OCI-LY3 (cell line): Measurements from ENCODE around the gene SPTBN4.
"Not testable (repeated sequence)": the region's sequence is repeated elsewhere in the genome, so short reads cannot be mapped to it uniquely, and the experiment has no call there.

ENCODE experiments used
- H2AFZ ChIP-seq: fragments of 200-600, 300-600 bp; shearing (Covaris generic); 2 replicates; pipeline ENCODE4 v1.6.0; 2014; ENCODE audit warnings: antibody characterized with exemption, low read depth, low read length
- H3K27ac ChIP-seq: fragments of 200-600, 300-600 bp; sonication (generic); 2 replicates; pipeline ENCODE4 v1.5.1; 2014; ENCODE audit warnings: mild to moderate bottlenecking, low read length, moderate library complexity, mixed read lengths
- H3K27me3 ChIP-seq: fragments of 200-600, 300-600 bp; sonication (generic); 2 replicates; pipeline ENCODE4 v1.6.1; 2014; ENCODE audit warnings: low read depth, low read length, mixed read lengths
- H3K36me3 ChIP-seq: fragments of 200-600, 300-600 bp; sonication (generic); replicated peaks from 2 replicates; pipeline ENCODE3; 2014; ENCODE audit warnings: low read depth, low read length, mixed read lengths
- H3K4me1 ChIP-seq: fragments of 300-600, 200-600 bp; sonication (generic); 2 replicates; pipeline ENCODE4 v1.6.1; 2014; ENCODE audit warnings: low read length, mixed read lengths
- H3K4me2 ChIP-seq: fragments of 200-600, 300-600 bp; sonication (generic); 2 replicates; pipeline ENCODE4 v1.6.1; 2014; ENCODE audit warnings: low read length, mixed read lengths
- H3K4me3 ChIP-seq: fragments of 300-600, 200-600 bp; sonication (generic); 2 replicates; pipeline ENCODE4 v1.5.1; 2014; ENCODE audit warnings: antibody characterized with exemption, mild to moderate bottlenecking, low read length, moderate library complexity
- H3K79me2 ChIP-seq: fragments of 300-600, 200-600 bp; shearing (Covaris generic); 2 replicates; pipeline ENCODE4 v1.6.1; 2014; ENCODE audit warnings: mild to moderate bottlenecking, low read length, mixed read lengths
- H3K9ac ChIP-seq: fragments of 300-600, 200-600 bp; shearing (Covaris generic); 2 replicates; pipeline ENCODE4 v1.6.0; 2014; ENCODE audit warnings: mild to moderate bottlenecking, low read length, moderate library complexity
- H3K9me3 ChIP-seq: fragments of 200-600, 300-600 bp; shearing (Covaris generic); 2 replicates; pipeline ENCODE4 v1.6.1; 2014; ENCODE audit warnings: low read length, mixed read lengths; ENCODE audit not compliant: insufficient read depth
- H4K20me1 ChIP-seq: fragments of 200-600, 300-600 bp; sonication (generic); 2 replicates; pipeline ENCODE4 v1.6.1; 2016; ENCODE audit warnings: low read length, mixed read lengths; ENCODE audit not compliant: insufficient read depth
- EZH2phosphoT487 ChIP-seq: fragments of 200-600 bp; shearing (Covaris generic); IDR thresholded peaks from 2 replicates; pipeline ENCODE4 v1.6.1; 2018; ENCODE audit warnings: antibody characterized with exemption, mixed run types, low read depth
- TF ChIP-seq, protein P1 (sequence below): fragments of 200-600, 300-600 bp; sonication (generic); IDR thresholded peaks from 2 replicates; pipeline ENCODE4 v1.5.1; 2014; ENCODE audit warnings: antibody characterized with exemption, low read length, low read depth

The SPTBN4 gene

DNA sequence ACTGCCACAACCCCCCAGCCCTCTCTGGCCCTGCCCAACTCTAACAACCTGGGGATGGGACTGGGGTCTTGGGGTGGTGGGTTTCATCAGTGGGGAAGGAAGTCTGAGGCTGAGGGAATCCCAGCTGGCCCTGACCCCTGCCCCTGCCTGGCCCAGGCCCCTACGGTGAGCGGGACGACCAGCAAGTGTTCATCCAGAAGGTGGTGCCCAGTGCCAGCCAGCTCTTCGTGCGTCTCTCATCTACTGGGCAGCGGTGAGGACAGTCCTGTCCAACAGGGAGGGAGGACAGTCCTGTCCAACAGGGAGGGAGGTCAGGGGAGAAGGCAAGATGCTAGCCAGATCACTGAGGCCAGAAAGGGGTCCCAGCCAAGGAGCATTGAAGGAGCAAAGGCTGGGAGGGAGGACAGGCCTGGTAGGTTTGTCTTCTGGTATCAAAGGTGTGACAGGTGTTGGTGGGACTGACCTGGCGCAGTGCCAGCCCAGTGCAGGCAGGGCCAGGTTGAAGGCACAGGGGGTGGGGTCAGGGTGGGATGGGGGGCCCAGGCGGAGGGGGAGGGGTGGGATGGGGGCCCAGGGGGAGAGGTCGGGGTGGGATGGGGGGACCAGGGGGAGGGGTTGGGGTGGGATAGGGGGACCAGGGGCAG is 122.2 kb downstream of the SPTBN4 start:
- H3K79me2 ChIP-seq, result no peaks in the 10 kb centered on the region
- H3K36me3 ChIP-seq, result peaks cover 22% of the 10 kb centered on the region
- H2AFZ ChIP-seq, result no peak overlapping the region
- H3K4me3 ChIP-seq, result no peak overlapping the region
- no peaks in the 10 kb centered on the region for H3K4me1 ChIP-seq
- no peaks in the 10 kb centered on the region for H3K27me3 ChIP-seq
- no peak overlapping the region for H3K27ac ChIP-seq
- TF ChIP-seq EZH2phosphoT487, result no peak
- TF ChIP-seq, protein P1, sequence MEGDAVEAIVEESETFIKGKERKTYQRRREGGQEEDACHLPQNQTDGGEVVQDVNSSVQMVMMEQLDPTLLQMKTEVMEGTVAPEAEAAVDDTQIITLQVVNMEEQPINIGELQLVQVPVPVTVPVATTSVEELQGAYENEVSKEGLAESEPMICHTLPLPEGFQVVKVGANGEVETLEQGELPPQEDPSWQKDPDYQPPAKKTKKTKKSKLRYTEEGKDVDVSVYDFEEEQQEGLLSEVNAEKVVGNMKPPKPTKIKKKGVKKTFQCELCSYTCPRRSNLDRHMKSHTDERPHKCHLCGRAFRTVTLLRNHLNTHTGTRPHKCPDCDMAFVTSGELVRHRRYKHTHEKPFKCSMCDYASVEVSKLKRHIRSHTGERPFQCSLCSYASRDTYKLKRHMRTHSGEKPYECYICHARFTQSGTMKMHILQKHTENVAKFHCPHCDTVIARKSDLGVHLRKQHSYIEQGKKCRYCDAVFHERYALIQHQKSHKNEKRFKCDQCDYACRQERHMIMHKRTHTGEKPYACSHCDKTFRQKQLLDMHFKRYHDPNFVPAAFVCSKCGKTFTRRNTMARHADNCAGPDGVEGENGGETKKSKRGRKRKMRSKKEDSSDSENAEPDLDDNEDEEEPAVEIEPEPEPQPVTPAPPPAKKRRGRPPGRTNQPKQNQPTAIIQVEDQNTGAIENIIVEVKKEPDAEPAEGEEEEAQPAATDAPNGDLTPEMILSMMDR, result no peak
- H3K9ac ChIP-seq, result no peak overlapping the region
- no peaks in the 10 kb centered on the region for H3K9me3 ChIP-seq
- no peak overlapping the region for H3K4me2 ChIP-seq
- 0 out of 2 replicates have a peak, but pooled peaks cover 4% of the 10 kb centered on the region for H4K20me1 ChIP-seq

- Histone ChIP-seq H3K9ac (no peak overlapping the region), H3K9me3 (no peaks in the 10 kb centered on the region), H3K4me3 (no peak overlapping the region), H3K4me2 (no peak overlapping the region), H3K27ac (no peak overlapping the region), H4K20me1 (0 out of 2 replicates have a peak, but pooled peaks cover 4% of the 10 kb centered on the region), H3K79me2 (no peaks in the 10 kb centered on the region), H2AFZ (no peak overlapping the region), H3K36me3 (peaks cover 15% of the 10 kb centered on the region), H3K4me1 (peaks cover 3% of the 10 kb centered on the region; the same call in 1 of the 2 replicates), H3K27me3 (no peaks in the 10 kb centered on the region)
- no peak for TF ChIP-seq EZH2phosphoT487
These were observed 123.0 kb downstream of the SPTBN4 start for GRCh38 chr19:40589591-40590429.

- no peaks in the 10 kb centered on the region for H3K27me3 ChIP-seq
- TF ChIP-seq, protein P1, result no peak
- no peak for TF ChIP-seq EZH2phosphoT487
- H3K79me2 ChIP-seq, result no peaks in the 10 kb centered on the region
- H3K36me3 ChIP-seq, result peaks cover 15% of the 10 kb centered on the region
- H3K4me1 ChIP-seq, result peaks cover 5% of the 10 kb centered on the region; the same call in 1 of the 2 replicates
- no peak overlapping the region for H3K27ac ChIP-seq
- no peak overlapping the region for H3K9ac ChIP-seq
- H3K9me3 ChIP-seq, result no peaks in the 10 kb centered on the region
- no peak overlapping the region for H3K4me2 ChIP-seq
- no peak overlapping the region for H3K4me3 ChIP-seq
- H4K20me1 ChIP-seq, result 0 out of 2 replicates have a peak, but pooled peaks cover 4% of the 10 kb centered on the region
- H2AFZ ChIP-seq, result no peak overlapping the region
These were observed 123.9 kb downstream of the SPTBN4 start for GRCh38 chr19:40590464-40591265.

DNA sequence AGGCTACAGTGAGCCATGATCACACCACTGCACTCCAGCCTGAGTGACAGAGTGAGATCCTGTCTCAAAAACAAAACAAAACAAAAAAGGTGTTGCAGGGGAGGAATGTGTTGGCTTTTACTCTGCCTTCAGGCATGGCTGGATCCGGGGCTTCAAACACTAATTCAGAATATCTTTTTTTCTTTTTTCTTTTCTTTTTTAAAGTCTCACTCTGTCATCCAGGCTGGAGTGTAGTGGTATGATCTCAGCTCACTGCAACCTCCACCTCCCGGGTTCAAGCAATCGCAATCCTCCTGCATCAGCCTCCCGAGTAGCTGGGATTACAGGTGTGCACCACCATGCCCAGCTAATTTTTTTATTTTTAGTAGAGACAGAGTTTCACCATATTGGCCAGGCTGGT is 124.9 kb downstream of the SPTBN4 start:
- H3K4me1 ChIP-seq, H3K4me3 ChIP-seq, H4K20me1 ChIP-seq, H3K9me3 ChIP-seq, H3K27ac ChIP-seq, H3K4me2 ChIP-seq, H2AFZ ChIP-seq, H3K27me3 ChIP-seq, H3K79me2 ChIP-seq, H3K9ac ChIP-seq: not testable (repeated sequence)
- H3K36me3 ChIP-seq, result peaks cover 14% of the 10 kb centered on the region
